Activated naive CD8-positive, alpha-beta T cell treated with anti-CD3 and anti-CD28 coated beads, Interleukin-2, amount 50 U/mL, for 16 hours (primary cell): ENCODE results near the gene KCNMB2.
"Not testable (repeated sequence)": the region's sequence is repeated elsewhere in the genome, so short reads cannot be mapped to it uniquely, and the experiment has no call there.

ENCODE experiments used
- DNase-seq: peaks from one replicate; pipeline ENCODE4 v3.0.0-alpha.2; 2020; ENCODE audit warnings: low read depth, low spot score

The KCNMB2 gene

GRCh38 chr3:178519701-178520100 is 16.5 kb upstream of the KCNMB2 start:
- no peak for DNase-seq

GRCh38 chr3:178520451-178520850 is 15.8 kb upstream of the KCNMB2 start:
- DNase-seq, result no peak

GRCh38 chr3:178522200-178523052 is 13.8 kb upstream of the KCNMB2 start:
- no peak for DNase-seq

GRCh38 chr3:178525251-178525650 is 11.0 kb upstream of the KCNMB2 start:
- DNase-seq, result no peak

GRCh38 chr3:178526291-178526690 is 9.9 kb upstream of the KCNMB2 start:
- DNase-seq, result no peak

GRCh38 chr3:178527981-178528380 is 8.3 kb upstream of the KCNMB2 start:
- DNase-seq, result no peak

- DNase-seq, result no peak
These were observed 6.5 kb upstream of the KCNMB2 start for GRCh38 chr3:178529606-178530225.

GRCh38 chr3:178532476-178532875 is 3.8 kb upstream of the KCNMB2 start:
- DNase-seq, result no peak

GRCh38 chr3:178537122-178537705 is 978 bp downstream of the KCNMB2 start:
- DNase-seq, result no peak

- no peak for DNase-seq
These were observed 1.8 kb downstream of the KCNMB2 start for GRCh38 chr3:178538056-178538455.

- no peak for DNase-seq
These were observed 3.9 kb downstream of the KCNMB2 start for GRCh38 chr3:178540184-178540583.

GRCh38 chr3:178545337-178545736 is 9.1 kb downstream of the KCNMB2 start:
- no peak for DNase-seq

GRCh38 chr3:178546079-178546478 is 9.8 kb downstream of the KCNMB2 start:
- DNase-seq, result no peak

- not testable (repeated sequence) for DNase-seq
These were observed 13.2 kb downstream of the KCNMB2 start for GRCh38 chr3:178549426-178549825.

- DNase-seq, result no peak
These were observed 15.7 kb downstream of the KCNMB2 start for GRCh38 chr3:178551916-178552321.

GRCh38 chr3:178558637-178559036 is 22.4 kb downstream of the KCNMB2 start:
- no peak for DNase-seq

- DNase-seq, result no peak
These were observed 24.5 kb downstream of the KCNMB2 start for GRCh38 chr3:178560759-178561158.

GRCh38 chr3:178561239-178561638 is 25.0 kb downstream of the KCNMB2 start:
- no peak for DNase-seq

GRCh38 chr3:178562143-178562946 is 26.1 kb downstream of the KCNMB2 start:
- DNase-seq, result no peak

- no peak for DNase-seq
These were observed 26.7 kb downstream of the KCNMB2 start for GRCh38 chr3:178562947-178563232.

GRCh38 chr3:178567611-178568010 is 31.4 kb downstream of the KCNMB2 start:
- no peak for DNase-seq

- no peak for DNase-seq
These were observed 32.0 kb downstream of the KCNMB2 start for GRCh38 chr3:178568155-178568731.
